Fibroblast of the aortic adventitia (primary cell): ENCODE data around the gene ARHGEF7. TPM values are rescaled to one million over a fixed set of nuclear protein-coding genes. Genes with fewer than 3 reads are reported as not detected.

ENCODE experiments used
- DNase-seq: peaks from one replicate; pipeline ENCODE4 v3.0.0-alpha.2; 2010; ENCODE audit warnings: low read depth
- H3K4me3 ChIP-seq: 2 replicates; pipeline ENCODE4 v1.5.1; 2011; ENCODE audit warnings: low read depth, mild to moderate bottlenecking, control low read depth, low read length, moderate library complexity
- total RNA-seq: library from RNA; depleted of rRNA; stranded (reverse); fragments of >200 nt; gene quantifications from 2 replicates; pipeline ENCODE4 v1.2.3, GENCODE V29; 2012; ENCODE audit warnings: low replicate concordance
- TF ChIP-seq, protein P1 (sequence below): IDR thresholded peaks from 2 replicates; pipeline ENCODE4 v1.5.1; 2011; ENCODE audit warnings: mild to moderate bottlenecking, low read length, control low read depth, inconsistent platforms; ENCODE audit not compliant: insufficient read depth

The ARHGEF7 gene
- total RNA-seq, 1 donor, result 35.9 TPM

DNA sequence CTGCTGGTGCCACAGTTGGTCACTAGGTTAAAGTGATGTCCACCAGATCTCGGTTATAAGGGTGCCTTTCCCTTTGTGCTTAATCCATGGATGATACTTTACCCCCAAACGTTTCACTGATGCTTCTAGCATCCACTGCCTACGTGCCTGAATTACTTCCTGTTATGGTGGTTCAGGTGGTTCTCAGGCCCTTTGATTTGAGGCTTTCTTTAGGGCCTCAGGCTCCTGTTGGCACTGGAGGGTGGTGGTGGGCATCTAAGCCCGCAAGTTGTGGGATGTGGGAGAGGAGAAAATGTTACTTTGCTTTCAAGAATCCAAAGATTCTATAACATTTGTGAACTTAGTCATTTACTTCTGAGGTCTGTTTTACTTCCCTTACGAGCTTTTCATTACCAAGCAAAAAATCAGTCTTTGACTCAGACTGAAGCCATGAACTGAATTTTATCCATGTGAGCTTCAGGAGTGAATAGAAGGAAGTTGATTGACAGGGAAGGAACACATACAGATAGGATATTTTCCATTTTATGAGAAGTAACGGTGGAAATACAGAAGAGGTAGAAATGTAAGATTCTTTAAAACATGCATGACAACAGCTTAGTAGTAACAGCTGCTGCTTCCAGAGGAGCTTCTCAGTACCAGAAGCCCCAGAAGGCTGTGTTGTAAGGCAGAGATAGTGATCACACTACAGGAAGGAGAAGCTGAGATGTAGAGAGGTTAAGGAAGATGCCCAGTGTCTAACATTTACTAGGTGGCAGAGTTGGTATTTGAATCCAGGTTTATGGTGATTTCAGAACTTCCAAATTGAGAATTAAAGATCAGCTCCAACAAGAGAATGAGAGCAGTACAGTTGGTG lies 65.0 kb downstream of the ARHGEF7 start:
- TF ChIP-seq, protein P1, sequence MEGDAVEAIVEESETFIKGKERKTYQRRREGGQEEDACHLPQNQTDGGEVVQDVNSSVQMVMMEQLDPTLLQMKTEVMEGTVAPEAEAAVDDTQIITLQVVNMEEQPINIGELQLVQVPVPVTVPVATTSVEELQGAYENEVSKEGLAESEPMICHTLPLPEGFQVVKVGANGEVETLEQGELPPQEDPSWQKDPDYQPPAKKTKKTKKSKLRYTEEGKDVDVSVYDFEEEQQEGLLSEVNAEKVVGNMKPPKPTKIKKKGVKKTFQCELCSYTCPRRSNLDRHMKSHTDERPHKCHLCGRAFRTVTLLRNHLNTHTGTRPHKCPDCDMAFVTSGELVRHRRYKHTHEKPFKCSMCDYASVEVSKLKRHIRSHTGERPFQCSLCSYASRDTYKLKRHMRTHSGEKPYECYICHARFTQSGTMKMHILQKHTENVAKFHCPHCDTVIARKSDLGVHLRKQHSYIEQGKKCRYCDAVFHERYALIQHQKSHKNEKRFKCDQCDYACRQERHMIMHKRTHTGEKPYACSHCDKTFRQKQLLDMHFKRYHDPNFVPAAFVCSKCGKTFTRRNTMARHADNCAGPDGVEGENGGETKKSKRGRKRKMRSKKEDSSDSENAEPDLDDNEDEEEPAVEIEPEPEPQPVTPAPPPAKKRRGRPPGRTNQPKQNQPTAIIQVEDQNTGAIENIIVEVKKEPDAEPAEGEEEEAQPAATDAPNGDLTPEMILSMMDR, result no peak
- no peak for DNase-seq
- no peak overlapping the region for H3K4me3 ChIP-seq

DNA sequence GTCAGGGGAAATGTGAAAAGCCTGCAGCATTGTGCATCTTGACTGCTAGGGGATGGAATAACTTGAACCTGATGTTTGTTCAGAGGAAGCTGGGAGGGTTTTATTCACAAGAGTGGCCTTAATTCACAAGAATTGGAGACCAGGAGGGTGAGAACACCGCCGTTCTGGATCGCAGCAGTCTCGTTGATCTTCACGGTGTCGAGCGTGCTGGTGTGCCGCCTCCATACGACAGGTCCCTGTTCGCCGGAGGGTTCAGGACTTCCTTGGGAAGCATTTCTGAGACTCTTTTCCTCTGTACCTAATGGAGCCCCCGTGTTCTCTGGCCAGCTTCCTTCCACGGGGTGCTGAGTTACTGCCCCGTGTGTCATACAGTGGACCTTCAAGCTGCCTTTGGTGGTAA lies 66.9 kb downstream of the ARHGEF7 start:
- TF ChIP-seq, protein P1, result no peak
- H3K4me3 ChIP-seq, result no peak overlapping the region
- DNase-seq, result no peak

DNA sequence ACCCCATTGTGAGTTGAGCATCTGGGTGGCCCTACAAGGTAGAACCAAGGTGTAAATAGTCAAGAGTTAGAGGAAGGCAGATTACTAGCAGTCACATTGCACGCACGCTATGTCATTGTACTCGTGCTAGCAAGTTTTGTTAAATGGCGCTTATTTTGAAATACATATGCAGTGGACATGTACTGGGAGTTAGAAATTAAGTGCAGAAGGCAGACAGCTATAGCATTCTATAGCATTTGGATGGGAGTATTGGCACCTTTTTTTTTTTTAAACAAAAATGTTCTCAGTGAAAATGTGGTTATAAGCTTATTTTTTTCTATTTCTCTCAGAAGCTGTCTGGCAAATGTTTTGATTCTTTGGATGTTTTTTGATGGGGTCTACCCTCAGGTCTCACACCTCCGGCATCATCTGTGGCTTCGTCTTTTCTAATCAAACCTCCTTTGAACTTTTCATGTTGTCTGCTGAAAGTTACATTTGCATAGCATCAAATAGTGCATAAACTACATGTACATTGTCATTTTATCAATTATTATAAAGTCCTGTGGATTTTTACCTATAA lies 68.1 kb downstream of the ARHGEF7 start:
- TF ChIP-seq, protein P1, result no peak
- H3K4me3 ChIP-seq, result no peak overlapping the region
- no peak for DNase-seq

DNA sequence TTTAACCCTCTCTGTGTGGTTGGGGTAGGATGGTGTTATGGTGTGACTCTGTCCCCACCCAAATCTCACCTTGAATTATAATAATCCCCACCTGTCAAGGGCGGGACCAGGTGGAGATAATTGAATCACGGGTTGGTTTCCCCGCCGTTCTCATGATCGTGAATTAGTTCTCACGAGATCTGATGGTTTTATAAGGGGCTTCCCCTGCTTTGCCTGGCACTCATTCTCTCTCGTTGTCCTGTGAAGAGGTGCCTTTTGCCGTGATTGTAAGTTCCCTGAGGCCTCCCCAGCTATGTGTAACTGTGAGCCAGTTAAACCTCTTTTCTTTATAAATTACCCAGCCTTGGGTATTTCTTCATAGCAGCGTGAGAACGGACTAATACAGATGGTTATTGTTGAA lies 68.8 kb downstream of the ARHGEF7 start:
- DNase-seq, result no peak
- TF ChIP-seq, protein P1, result no peak
- H3K4me3 ChIP-seq, result no peak overlapping the region

DNA sequence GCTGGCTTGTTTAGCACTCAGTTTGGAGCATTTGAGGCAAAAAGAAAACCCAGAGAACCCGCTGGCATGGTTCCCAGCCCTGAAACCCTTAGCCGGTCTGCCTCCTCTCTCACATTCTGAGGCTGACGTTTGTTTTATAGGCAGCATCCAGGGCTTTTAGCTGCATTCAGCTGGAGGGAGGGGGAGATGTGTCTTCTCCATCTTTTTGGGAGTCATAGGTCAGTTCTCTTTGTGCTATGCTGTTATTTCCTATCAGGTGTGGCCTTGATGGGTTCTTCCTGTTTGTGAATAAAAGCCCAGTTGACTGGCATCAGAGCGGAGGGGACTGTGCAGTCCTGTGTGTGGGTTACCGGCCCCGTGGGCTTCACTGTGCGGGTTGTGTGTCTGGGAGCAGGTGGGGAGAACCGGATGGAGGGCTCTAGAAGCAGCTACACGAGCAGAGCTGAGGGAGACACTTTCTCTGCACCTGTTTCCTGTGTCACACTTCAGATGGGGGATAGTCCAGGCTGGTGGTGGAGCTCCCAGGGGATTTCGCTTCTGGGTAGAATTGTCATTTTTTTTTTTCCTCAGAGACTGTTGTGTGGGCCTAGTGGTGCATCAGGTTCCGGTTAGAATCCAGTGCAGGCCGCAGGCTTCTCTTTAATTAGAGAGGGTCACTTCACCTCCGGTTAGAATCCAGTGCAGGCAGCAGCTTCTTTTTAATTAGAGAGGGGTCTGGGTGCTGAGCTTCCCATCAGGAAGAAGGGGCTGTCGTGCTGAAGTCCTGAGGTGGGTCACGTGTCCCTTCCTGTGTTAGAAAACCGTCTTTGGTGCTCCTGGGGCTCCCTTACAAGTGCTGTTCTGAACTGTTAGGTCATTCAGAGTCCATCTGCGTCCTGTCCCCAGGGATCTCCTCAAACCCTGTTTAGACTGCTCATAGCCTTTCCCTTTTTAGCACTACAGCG lies 69.6 kb downstream of the ARHGEF7 start:
- TF ChIP-seq, protein P1, result no peak
- peak; percentile 33 for DNase-seq
- H3K4me3 ChIP-seq, result no peak overlapping the region

DNA sequence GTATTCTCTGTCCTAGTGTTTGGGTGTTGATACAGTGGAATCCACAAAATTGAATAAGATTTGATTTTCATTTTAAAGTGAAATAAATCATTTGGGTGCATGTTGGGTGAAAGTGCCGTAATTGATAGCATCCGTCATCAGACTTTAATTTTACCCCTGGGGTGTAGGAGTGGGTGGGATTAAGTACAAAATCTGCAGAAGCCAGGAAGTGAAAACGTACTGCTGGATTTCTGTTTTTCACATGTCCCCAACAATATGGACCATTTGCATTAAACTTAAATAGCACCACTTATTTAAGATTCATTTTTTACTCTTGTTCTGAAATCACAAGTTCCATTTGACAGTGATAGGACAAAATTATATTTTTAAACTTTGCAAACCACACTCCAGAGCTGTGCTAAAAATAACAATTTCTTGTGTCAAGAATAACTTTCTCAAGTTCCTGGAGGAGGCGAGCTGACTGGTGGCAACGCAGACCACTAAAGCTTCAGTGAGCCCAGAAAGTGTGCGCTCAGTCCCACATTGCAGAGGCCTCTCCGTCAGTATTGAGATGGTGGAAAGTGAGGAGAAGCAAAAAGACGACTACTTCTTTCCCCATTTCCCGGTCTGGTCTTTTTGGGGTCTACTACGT lies 71.3 kb downstream of the ARHGEF7 start:
- DNase-seq, result no peak
- TF ChIP-seq, protein P1, result no peak
- no peak overlapping the region for H3K4me3 ChIP-seq
